Fibroblast of villous mesenchyme (primary cell): ENCODE data around the gene CCRL2. TPM values are rescaled to one million over a fixed set of nuclear protein-coding genes. Genes with fewer than 3 reads are reported as not detected.

Experiments used
- DNase-seq: peaks from one replicate; pipeline ENCODE4 v3.0.0-alpha.2; 2010; ENCODE audit warnings: low read depth
- H3K4me3 ChIP-seq: 2 replicates; pipeline ENCODE4 v1.5.1; 2011; ENCODE audit warnings: low read depth, mild to moderate bottlenecking, low read length
- total RNA-seq: library from RNA; depleted of rRNA; stranded (reverse); fragments of >200 nt; gene quantifications from 2 replicates; pipeline ENCODE4 v1.2.3, GENCODE V29; 2012
- TF ChIP-seq, protein P1 (sequence below): IDR thresholded peaks from 2 replicates; pipeline ENCODE4 v1.5.1; 2012; ENCODE audit warnings: low read depth, mild to moderate bottlenecking, low read length; ENCODE audit not compliant: insufficient read depth

Gene CCRL2, protein sequence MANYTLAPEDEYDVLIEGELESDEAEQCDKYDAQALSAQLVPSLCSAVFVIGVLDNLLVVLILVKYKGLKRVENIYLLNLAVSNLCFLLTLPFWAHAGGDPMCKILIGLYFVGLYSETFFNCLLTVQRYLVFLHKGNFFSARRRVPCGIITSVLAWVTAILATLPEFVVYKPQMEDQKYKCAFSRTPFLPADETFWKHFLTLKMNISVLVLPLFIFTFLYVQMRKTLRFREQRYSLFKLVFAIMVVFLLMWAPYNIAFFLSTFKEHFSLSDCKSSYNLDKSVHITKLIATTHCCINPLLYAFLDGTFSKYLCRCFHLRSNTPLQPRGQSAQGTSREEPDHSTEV
- total RNA-seq = 0.64 and 2.2 TPM in 2 replicates

DNA sequence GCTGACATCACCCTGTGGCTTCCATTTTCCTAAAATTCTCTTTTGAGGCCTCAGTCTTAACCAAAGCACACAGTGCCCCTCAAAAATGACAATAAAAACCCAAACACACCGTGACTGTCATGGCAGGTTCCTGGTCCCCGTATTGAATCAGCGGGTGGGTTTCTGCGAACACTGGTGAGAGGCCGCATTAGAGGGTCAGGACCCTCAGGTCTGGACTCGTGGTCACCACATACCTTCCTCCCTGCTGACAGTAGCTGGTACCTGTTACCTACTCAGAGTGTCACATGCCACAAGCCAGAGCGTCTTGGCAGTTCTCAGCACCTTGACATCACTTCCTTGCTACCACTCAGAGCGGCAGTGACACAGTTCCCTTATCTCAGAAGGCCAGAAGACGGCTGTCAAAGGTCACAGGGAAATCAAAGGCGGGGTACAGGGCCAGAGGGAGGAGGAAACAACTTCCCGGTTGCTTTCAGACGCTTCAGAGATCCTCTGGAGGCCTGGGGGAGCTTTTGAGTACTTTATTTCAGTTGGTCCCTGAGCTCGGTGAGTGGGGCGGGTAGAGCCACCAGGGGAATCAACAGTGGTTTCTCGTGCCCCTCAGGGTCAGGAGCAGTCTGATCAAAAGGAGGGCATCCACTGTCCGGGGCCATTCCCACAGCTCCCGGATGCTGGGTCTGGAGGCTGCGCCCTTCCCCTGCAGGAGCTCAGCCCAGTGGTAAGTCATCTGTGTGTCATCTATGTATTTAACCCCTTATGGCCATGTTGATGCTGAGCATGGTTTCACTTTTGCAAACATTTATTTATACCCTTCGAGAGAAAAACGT lies at the start of gene CCRL2, which contains the start of gene CCR5AS:
Gene CCRL2, plus strand, starts transcription at position 472 of the 824 bp plus-strand sequence. CDS start 821 bp downstream, outside the sequence.
Gene CCR5AS, minus strand, starts transcription at position 279 of the 824 bp plus-strand sequence.
- H3K4me3 ChIP-seq = peak within 1 kb of the TSS; percentile 6
- DNase-seq = peak; percentile 52

DNA sequence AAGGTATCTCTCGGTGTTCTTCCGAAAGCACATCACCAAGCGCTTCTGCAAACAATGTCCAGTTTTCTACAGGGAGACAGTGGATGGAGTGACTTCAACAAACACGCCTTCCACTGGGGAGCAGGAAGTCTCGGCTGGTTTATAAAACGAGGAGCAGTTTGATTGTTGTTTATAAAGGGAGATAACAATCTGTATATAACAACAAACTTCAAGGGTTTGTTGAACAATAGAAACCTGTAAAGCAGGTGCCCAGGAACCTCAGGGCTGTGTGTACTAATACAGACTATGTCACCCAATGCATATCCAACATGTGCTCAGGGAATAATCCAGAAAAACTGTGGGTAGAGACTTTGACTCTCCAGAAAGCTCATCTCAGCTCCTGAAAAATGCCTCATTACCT lies 48.6 kb upstream of the CCRL2 start:
- TF ChIP-seq, protein P1, sequence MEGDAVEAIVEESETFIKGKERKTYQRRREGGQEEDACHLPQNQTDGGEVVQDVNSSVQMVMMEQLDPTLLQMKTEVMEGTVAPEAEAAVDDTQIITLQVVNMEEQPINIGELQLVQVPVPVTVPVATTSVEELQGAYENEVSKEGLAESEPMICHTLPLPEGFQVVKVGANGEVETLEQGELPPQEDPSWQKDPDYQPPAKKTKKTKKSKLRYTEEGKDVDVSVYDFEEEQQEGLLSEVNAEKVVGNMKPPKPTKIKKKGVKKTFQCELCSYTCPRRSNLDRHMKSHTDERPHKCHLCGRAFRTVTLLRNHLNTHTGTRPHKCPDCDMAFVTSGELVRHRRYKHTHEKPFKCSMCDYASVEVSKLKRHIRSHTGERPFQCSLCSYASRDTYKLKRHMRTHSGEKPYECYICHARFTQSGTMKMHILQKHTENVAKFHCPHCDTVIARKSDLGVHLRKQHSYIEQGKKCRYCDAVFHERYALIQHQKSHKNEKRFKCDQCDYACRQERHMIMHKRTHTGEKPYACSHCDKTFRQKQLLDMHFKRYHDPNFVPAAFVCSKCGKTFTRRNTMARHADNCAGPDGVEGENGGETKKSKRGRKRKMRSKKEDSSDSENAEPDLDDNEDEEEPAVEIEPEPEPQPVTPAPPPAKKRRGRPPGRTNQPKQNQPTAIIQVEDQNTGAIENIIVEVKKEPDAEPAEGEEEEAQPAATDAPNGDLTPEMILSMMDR = no peak
- DNase-seq = no peak
- no peak overlapping the region for H3K4me3 ChIP-seq

More for the DNA sequence above, at the start of gene CCRL2, which contains the start of gene CCR5AS:
- TF ChIP-seq, protein P1 = no peak

DNA sequence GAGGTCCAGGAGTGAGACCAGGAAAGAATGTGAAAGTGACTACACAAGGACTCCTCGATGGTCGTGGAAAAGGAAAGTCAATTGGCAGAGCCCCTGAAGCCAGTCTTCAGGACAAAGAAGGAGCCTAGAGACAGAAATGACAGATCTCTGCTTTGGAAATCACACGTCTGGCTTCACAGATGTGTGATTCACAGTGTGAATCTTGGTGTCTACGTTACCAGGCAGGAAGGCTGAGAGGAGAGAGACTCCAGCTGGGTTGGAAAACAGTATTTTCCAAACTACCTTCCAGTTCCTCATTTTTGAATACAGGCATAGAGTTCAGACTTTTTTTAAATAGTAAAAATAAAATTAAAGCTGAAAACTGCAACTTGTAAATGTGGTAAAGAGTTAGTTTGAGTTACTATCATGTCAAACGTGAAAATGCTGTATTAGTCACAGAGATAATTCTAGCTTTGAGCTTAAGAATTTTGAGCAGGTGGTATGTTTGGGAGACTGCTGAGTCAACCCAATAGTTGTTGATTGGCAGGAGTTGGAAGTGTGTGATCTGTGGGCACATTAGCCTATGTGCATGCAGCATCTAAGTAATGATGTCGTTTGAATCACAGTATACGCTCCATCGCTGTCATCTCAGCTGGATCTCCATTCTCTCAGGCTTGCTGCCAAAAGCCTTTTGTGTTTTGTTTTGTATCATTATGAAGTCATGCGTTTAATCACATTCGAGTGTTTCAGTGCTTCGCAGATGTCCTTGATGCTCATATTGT lies 47.1 kb upstream of the CCRL2 start:
- H3K4me3 ChIP-seq = no peak overlapping the region
- TF ChIP-seq, protein P1 = no peak
- DNase-seq = peak; percentile 28

DNA sequence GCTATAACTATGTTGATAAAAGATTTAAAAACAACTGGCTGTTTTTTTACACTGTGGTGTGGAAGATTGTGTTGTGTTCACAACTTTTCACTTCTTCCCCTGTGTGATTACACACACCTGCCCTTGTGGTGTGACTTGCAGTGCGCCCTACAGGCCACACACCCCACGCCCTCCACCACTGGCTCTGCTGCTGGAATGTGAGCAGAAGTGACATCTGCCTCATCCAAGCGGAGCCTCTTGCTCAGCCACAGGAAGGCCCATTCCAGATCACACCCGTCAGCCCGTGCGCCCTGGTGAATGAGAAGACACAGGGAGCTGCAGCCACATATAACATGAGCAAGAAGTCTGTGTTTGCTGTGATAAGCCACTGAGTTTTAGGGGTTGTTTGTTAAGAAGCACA lies 46.2 kb upstream of the CCRL2 start:
- no peak for DNase-seq
- H3K4me3 ChIP-seq = no peak overlapping the region
- TF ChIP-seq, protein P1 = no peak

DNA sequence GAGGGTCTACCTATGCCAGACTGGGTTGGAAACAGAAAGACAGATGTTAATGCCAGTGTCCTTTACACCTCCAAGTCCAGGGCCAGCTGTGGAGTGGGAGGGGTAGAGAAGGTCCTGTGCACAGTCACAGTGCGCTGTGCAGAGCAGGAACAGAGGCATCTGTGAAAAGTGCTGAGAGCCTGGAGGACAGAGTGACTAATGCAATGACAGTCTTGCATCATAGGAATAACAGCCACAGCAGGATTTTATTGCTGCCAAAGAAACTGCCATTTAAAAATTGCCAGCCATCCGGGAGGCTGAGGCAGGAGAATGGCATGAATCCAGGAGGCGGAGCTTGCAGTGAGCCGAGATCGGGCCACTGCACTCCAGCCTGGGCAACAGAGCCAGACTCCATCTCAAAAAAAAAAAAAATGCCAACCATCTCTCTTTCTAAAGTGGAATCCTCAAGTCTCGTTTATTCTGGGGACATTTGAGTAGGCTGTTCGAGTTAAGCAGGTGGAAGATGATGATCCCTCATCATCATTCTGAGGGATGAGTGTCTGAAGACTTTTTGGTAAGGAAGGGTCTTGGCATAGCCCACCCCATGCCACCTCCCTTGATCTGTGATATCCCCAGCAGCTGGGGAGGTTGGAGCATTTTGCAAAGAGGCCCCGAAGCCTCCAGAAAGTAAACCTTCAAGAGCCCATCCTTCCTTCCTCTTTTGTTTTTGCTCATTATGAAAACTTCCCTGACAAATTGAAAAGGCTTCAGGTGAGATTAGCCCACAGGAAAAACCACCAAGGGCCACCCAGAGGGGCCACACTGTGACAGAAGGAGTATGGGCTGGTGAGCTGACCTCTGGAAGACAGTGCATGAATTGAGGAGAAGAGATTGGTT lies 45.4 kb upstream of the CCRL2 start:
- H3K4me3 ChIP-seq = no peak overlapping the region
- TF ChIP-seq, protein P1 = no peak
- peak; percentile 10 for DNase-seq
